A172 (cell line): ENCODE measurements around the gene PRKG1. TPM values are rescaled to one million over a fixed set of nuclear protein-coding genes. Genes with fewer than 3 reads are reported as not detected.
"Not testable (repeated sequence)": the region's sequence is repeated elsewhere in the genome, so short reads cannot be mapped to it uniquely, and the experiment has no call there.

Source experiments
- DNase-seq: peaks from one replicate; pipeline ENCODE4 v3.0.0-alpha.2; 2015; ENCODE audit warnings: low spot score
- total RNA-seq: library from RNA; depleted of rRNA; stranded (reverse); fragments of >200 nt; shearing (Covaris generic); gene quantifications from 2 replicates; pipeline ENCODE4 v1.2.3, GENCODE V29; 2014

Gene PRKG1
- total RNA-seq, 1 experiment from 2014 or later: 0.22 TPM

- no peak for DNase-seq
Observed at GRCh38 chr10:51321980-51322379, 247.7 kb downstream of the PRKG1 start.

GRCh38 chr10:51325649-51326048 is 251.4 kb downstream of the PRKG1 start:
- DNase-seq: no peak

DNA sequence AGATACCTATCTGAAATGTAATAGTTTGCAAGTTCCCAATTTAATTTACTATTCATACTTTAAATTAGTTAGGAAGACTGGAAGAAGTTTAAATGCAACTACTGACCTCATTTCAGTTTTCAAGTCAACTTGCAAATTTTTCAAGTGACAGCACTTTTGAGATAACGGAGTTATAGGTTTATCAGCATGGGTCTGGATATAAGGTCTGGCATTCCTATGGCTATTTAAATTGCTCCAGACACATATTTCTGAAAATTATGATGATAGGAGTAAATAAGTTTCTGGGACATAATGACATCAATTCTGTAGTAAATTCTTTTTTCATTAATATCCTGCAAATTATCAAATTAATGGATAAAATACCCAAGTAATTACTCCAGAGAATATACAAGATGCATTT is 251.9 kb downstream of the PRKG1 start:
- no peak for DNase-seq

DNA sequence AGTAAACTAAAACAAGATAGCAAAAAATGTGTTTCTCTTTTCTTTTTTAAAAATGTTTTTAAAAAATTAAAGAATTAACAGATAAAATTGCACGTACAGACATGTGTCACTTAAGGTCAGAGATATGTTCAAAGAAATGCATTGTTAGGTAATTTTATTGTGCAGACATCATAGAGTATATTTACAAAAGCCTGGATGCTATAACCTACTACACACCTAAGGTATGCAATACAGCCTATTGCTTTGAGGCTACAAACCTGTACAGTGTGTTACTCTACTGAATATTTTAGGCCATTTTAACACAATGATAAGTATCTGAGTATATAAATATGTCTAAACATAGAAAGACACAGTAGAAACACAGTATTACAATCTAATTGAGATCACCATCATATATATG is 253.1 kb downstream of the PRKG1 start:
- no peak for DNase-seq

DNA sequence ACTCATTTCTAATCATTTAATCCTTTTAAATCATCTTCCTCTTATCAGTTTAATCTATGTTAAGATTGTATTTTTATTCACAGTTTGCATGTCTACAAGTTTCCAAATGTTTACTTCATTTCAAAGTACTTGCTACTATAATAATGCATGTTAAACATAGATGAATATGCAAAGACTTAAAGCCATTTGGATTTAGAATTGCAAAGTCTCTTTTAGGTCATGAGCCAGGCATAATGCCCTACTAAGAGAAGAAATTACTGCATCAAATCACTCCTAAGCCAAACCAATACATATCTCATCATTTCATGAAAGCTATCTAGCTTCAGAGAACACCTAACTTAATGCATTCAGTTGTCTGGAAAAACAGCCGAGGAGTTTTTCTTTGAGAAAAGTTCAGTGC is 266.1 kb downstream of the PRKG1 start:
- no peak for DNase-seq

- no peak for DNase-seq
Observed at GRCh38 chr10:51340845-51341610, 266.7 kb downstream of the PRKG1 start.

DNA sequence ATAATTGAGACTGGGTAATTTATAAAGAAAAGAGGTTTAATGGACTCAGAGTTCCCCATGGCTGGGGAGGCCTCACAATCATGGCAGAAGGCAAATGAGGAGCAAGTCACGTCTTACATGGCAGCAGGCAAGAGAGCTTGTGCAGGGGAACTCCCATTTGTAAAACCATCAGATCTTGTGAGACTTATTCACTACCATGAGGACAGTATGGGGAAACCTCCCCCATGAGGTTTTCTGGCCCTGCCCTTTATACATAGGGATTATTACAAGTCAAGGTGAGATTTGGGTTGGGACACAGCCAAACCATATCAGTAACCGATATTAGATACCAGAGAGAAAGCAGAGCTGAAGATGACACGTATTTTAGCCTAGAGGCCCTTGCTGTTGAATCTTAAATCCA is 267.5 kb downstream of the PRKG1 start:
- not testable (repeated sequence) for DNase-seq

DNA sequence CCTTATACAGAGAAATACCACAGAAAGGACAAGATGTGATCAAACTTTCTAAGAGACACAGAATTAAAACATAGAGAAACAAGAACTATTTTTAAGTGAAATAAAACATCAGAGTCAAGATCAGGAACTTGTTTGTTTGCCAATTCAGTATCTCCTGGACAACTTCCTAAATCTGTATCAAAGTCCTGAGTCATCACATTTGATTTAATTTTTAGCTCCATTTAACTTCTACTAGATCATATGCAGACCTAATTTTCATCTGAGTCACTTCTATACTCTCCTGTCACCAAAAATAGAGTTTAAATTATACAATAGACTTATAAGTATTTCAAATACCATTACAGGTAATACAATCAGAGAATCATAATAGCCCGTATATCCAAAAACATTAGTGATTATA is 268.1 kb downstream of the PRKG1 start:
- no peak for DNase-seq

DNA sequence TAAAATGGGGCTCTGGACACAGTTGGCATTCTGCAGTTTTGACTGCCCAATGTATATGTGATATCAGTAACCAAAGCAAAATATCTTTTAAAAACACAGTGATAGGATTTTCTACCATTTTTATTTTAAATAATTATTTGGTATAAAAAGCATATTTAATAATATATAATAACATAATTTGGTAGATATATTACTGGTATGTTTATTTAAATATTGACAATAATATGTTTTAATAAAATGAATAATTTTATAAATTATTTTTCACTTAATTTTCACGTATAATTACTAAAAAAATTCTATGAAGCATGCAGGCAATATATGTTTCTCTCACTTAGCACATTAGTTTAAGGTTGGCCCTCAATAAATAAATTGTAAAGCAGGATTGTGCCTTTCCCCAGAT is 269.1 kb downstream of the PRKG1 start:
- no peak for DNase-seq

DNA sequence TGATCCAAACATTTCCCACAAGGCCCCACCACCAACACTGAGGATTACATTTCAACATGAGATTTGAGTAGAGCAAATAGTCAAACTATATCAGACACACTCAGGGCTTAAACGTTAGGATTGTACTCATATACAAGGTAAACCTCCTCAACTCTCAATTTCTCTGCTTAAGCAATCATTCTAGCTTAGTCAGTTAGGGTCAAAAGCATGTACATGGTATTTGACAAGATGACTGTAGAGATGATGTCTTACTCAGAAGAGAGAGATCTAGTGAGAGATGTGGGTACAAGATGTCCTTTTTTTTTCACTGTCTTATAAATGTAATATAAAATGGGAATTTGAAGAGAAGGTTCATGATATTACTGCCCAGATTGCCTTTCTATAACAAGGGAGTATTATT is 270.1 kb downstream of the PRKG1 start:
- DNase-seq: no peak

DNA sequence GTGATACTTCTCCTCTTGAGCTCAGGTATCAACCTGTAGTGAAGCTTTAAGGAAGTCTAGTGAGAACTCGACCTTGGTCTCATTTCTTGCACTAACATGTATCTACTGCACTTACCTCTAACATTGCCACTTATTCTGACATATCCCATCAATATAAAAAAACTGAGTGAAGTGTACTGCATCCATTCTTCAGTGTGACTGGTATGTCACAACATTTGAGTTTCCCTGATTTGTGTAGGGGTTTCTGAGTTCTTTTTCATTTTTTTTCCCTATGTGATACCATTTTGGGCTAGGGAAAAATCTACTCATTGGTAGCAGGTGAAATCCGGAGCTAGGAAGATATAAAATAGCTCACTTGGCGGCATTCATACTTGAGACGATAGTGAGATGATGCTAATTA is 274.3 kb downstream of the PRKG1 start:
- no peak for DNase-seq

DNA sequence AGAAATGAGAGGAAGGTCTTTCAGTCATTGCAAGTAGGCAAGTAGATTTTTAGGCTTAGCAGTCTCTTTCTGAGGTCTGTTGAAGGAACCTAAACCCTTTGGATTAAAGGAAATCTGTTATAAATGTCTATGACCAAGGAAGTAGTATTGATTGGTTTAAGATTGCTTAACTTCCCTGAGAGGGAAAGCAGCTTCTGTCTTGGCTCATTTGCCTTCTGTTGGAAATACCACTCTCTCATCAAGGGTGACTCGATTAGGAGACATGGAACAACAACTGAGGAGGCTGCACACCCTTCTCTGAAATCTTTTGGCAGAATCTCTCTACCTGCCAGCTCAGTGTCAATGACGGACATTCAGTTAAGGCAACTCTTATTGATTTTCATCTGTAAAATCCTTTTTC is 282.9 kb downstream of the PRKG1 start:
- DNase-seq: no peak

DNA sequence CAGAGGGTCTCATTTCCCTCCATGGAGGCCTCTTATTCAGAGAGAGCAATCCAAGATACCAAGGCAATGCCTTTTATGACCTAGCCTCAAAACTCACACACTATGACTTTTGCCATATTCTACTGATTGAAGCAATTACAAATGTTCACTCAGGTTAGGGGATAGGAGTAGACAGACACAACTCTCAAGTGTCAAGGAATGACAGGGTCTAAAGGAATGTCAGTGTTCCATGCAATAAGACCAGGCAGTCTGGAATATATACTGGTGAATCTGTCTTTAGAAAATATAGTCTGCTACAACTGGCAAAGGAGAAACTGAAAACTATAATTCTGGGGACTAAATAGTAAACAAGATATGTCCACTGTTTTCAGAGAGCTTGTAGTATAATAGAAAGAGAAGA is 283.9 kb downstream of the PRKG1 start:
- no peak for DNase-seq

DNA sequence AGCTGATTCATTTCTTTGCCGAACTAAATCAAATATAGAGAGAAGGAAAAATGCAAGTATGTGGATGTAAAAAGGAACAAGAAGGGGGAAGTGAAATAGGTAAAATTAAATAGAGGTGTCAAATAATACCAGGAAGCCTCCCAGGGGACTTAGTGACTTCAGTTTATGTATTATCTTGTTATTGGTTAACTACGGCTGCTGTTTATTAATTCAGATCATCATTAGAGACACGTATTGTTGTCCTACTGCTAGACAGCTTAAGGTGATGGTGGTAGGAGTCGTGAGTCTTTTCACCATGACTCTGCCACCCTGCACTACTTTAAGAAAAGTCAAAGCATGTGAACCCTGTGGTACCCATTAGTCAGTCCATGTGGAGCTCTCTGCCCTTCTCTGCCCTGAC is 289.1 kb downstream of the PRKG1 start:
- no peak for DNase-seq

DNA sequence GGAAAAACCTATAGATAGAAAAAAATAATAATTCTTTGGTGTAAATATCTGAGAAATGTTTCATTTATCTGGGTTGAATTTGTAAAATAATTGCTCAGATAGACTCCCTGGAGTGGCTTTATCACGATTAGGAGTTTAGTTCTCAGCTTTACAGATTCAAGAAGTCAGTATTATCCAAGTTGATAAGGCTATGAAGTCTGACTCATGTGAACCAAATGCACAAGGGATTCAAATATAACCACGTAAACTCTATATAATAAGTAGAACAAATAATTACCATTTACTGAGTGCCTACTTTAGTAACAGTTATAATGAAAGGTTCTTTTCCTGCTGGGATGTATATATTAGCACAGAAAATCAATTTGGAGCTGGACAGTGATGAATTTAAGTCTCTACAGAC is 290.4 kb downstream of the PRKG1 start:
- DNase-seq: no peak

GRCh38 chr10:51366044-51366443 is 291.8 kb downstream of the PRKG1 start:
- no peak for DNase-seq

DNA sequence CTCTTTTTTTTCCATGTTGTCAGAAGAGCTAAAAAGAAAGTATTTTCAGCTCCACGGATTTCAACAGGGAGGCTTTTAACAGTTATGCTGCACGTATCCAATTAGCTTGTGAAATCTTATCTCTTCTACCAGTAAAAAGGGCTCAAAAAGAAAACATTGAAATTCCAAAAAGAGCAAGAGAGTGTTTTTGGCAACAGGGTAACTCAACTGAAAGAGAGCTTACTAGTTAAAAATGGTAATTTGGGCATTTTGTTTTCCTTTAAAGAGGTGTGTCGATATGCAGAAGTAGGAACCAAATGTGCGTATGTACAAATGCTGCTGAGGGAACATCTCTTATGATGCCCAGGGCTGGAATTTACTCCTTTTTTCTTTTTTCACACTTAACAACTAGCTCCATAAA is 292.8 kb downstream of the PRKG1 start:
- no peak for DNase-seq

DNA sequence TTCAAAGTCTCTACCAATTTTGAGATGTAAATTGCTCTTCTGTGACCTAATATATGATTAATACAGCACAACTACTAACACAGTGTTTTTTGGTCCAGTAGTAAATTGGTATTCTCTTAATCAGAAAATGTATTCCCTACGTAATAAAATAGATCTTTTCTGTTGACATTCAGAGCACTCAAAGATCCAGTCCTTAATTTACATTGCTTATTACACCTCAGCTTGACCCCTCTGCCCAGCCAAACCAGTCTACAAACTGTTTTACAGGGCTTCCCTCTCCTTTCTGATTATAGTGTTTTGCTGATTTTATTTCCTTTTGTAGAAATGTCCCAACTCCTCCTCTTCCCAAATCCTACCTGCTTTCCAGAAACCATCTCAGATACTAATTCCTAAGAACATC is 293.4 kb downstream of the PRKG1 start:
- no peak for DNase-seq

- DNase-seq: no peak
Observed at GRCh38 chr10:51368943-51369342, 294.7 kb downstream of the PRKG1 start.

DNA sequence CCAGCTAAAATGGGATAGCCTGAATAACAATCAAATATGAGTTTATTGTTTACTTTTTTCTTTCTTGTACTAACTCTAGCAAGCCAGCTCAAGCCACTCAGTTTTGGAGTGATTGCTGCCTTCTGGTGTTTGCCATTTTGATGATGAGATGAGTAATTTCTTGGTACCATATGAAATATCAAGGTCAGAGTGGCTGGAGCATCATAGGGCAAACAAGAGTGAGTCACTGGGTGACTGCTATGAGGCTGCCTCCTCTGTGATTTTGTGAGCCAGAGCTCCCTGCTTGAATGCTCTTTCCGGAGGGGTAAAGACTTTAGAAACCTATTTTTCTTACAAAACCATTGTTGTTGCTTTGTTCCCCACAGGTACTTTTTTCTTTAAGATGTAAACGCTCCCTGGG is 295.6 kb downstream of the PRKG1 start:
- no peak for DNase-seq

- no peak for DNase-seq
Observed at GRCh38 chr10:51371743-51372142, 297.5 kb downstream of the PRKG1 start.

- no peak for DNase-seq
Observed at GRCh38 chr10:51375790-51376189, 301.5 kb downstream of the PRKG1 start.

DNA sequence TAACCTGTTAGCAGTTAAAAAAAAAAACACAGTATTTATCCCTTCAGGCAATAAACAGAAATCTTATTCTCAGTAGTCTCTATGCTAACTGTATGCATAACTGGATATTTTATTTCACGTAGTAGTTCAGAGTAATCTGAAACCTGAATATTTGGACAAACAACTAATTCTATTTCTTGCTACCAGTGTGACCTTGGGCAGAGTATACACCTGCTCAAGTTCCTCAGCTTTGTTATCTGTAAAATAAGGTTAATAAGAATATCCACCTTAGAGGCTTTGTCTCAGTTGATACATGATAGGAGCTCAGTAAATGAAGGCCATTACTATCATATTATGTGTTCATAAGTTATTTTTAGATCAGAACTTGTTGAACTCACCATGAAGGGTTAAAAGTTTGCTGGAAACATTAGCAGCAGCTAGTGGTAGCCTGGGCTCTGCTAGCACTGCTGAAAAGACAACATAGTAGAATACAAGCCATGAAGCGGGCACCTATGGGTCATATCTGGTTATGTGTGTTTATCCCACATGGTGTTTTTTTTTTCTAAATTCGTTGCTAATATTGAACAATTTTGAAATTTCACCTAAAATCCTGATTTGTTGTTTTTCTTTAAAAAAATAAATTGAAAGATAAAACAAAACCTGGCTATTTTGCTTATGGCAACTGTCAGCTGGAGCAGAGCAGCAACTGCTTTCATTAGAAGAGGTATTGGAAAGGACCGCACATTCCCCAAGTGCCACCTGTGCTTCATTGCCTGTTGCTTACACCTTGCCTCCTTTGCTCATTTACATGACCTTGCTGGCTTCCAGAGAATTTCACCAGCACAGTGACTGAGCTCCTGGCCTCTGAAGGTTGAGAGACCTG is 303.0 kb downstream of the PRKG1 start:
- no peak for DNase-seq
